ENCODE data around the gene ZBTB3.
"Not testable (repeated sequence)": the region's sequence is repeated elsewhere in the genome, so short reads cannot be mapped to it uniquely, and the experiment has no call there.

ZBTB3 gene

DNA sequence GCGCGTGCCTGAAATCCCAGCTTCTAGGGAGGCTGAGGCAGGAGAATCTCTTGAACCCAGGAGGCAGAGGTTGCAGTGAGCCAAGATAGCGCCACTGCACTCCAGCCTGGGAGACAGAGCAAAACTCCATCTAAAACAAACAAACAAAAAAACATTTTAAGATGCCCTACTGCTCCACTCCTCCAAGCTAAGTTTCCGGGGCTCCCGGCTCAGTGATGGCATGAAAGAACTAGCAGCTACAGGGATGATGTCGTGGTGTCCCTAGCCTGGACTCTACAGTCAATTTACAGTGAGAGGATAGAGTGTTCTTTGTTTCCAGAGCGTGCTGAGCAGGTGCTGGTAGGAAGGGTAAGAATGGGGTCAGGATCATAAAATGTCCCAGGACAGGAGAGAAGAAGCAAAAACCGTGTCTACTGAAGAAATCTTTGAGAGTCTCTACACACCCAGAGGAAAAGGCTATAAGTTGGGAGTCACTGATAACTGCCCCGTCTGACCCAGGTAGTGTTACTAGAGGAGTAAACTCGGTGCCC lies 1.2 kb upstream of the ZBTB3 start:
- DNase-seq: no peak

DNA sequence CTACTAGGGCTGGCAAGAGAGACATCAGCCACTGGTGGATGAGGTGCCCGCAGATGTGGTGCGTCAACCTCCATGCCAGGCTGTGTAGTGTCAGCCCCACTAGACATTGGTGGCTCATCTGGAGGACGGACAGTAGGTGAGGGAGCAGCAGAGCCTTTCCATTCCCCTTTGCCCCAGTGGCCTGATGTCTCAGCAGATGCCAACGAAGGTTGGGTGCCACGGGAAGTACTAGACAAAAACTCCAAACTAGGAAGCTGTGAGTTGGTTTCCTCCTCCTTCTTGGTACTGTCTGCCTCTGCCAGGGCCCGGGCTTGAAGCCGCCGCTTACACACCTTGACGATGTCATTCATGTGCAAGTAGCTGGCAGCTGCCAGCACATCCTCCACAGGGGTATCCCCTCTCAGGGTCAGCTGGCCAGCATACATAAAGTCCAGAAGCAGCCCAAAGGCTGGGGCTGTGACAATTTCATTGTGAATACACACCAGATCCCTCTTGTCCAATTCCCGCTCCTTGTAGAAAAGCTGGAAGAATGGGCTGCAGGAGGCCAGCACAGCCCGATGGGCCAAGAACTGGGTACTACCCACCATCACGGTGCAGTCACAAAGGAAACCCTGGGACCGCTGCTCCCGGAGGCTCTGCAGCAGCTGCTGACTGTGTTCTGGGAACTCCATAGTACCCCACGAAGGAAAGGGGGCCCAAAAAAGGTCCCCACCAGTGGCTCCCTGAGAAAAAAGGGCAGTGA lies 795 bp downstream of the ZBTB3 start:
- no peak for DNase-seq

DNA sequence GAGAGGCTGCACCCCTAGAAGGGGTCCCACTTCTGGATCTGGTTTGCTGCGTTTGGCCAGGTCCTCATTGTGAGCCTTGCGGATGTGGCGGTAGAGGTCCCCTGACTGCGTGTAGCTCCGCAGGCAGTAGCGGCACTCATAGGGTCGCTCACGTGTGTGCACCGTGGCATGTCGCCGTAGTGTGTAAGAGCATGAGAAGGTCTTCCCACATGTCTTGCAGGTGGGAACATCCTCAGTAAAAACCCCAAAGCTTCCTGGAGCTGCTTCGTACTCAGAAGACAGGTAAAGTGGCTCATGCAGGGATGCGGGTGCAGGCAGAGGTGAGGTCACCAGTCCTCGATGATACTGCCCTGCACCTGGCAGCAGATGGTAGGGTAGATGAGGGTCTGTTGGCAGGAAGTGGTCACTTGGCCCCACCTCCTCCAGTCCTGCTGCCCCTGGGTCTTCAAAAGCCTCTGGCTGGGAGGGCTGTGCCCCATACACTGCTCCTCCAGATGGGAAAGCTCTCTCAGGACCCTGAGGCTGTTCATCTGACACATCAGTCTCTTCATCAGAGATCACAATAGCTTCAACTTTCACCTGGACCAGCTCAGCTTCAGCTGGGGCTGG lies 1.7 kb downstream of the ZBTB3 start:
- DNase-seq: no peak

DNA sequence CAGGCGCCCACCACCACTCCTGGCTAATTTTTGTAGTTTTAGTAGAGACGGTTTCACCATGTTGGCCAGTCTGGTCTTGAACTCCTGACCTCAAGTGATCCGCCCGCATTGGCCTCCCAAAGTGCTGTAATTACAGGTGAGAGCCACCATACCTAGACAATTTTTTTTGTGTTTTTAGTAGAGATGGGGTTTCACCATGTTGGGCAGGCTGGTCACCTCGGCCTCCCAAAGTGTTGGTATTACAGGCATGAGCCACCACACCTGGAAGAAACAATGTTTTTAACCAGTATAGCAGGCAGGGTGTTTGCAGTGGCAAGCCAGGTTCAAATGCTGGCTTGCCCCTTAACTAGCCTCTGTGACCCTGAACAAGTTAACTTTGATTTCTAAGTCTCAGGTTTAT lies 4.0 kb downstream of the ZBTB3 start:
- not testable (repeated sequence) for DNase-seq

DNA sequence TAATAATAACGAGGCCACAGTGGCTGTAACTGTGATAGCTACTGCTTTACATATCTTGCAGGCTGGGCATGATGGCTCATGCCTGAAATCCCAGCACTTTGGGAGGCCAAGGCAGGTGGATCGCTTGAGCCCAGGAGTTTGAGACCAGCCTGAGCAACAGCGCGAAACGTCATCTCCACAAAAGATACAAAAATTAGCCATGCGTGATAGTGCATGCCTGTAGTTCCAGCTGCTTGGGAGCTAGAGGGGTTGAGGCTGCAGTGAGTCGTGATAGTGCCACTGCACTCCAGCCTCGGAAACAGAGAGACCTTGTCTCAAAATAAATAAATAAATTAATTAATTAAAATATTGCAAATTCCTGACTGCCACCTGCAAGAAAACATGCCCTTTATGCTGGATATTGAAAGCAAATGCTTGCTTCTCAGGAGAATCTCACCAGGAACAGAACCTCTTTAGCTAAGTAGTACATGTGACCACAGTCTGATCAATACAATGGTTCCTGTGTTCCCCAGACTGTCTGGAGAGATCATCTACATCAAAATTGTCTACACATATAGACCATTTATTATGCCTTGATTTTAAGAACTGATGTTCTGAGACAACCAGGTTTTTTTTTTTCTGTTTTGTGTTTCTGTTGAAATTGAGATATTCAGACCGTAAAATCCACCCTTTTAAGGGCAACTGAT lies 6.3 kb downstream of the ZBTB3 start:
- no peak for DNase-seq

DNA sequence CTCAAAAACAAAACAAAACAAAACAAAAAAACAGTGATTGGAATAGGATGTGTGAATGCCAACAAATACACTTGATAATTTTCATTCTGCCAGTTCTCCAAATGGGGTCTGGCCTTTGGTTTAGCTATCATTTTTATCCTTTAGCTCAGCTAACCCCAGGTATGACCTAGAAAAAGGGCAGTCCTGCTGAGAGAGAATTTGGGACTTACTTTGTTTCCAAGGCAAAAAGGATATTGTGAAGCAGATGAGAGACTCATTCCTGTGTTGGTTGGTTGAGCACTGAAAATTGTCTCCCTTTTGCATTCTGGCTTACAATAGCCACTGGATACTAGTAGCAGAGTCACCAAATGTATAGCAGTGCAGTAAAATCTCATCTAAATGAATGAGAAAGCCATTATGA lies 16.8 kb downstream of the ZBTB3 start:
- DNase-seq: no peak

DNA sequence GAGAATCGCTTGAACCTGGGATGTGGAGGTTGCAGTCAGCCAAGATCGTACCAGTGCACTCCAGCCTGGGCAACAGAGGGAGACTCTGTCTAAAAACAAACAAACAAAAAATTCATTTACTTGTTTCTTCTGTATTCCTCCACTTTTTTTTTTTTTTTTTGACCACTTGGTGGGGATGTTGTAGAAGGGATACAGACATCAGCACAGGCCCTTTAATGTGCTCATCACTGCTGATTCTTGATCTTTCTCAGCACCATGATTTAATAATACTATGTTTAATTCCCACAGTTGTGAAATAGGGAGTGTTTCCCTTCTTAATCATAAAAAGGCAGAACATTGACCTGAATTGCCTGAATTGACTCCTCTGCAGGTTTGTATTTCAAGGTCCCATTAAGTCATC lies 21.1 kb downstream of the ZBTB3 start:
- DNase-seq: no peak

DNA sequence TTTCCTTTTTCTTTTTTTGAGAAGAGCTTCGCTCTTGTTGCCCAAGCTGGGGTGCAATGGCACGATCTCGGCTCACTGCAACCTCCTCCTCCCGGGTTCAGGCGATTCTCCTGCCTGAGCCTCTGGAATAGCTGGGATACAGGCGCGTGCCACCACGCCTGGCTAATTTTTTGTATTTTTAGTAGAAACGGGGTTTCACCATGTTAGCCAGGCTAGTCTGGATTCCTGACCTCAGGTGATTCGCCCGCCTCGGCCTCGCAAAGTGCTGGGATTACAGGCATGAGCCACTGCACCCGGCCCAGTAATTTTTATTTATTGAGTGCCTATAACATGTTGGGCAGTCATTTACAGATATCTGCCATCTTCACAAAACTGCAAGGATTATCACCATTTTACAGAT lies 23.9 kb downstream of the ZBTB3 start:
- not testable (repeated sequence) for DNase-seq

DNA sequence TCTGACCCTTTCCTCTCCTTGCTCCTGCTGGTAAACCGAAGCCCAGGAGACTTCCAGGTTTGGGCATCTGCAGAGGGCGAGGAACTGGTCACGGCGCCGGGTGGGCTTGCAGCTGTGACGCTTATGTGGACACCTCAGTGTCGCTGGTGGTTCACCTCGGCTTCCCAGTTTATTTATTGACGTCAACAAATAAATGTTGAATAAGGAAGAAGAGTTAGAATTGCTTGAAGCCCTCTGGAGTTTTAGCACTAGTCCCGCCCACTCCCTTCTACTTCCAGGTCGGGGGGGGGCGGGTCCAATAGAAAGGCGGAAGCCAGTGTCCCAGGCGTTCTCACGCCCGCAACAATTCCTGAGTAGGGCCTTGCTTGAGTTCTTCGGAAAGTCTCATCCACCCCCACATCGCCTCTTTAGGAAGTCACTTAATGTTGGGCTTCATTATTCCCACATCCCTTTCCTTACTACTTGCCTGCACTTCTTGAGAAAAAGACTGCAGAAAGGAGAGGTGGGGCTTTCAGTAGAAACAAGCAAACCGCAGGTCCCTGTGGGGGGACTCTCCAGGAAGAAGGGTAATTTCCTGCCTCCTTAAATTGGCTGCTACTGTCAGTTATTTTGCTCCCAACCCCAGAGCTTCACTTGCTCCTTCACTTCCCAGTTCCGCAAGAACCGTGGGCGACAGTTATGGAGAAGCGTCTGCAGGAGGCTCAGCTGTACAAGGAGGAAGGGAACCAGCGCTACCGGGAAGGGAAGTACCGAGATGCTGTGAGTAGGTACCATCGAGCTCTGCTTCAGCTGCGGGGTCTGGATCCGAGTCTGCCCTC lies 25.6 kb downstream of the ZBTB3 start, which contains the start of gene TTC9C:
Gene TTC9C, plus strand, starts transcription at position 316 of the 818 bp plus-strand sequence. Its CDS starts 363 bp downstream, at position 679.
- peak; percentile 90 for DNase-seq

DNA sequence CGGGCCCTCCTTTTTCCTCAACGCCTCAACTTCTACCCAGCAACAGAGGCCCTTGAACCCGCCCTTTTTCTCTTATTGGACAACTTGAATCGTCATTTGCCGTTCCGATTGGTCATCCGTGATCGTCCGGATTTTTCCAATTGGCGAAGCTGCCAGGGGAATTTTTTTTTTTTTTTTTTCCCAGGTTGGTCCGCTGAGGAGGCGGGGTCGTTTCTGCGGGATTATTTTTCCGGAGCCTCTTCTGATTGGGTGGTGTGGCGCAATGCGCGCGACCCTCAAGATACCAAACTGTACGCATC lies 26.1 kb downstream of the ZBTB3 start:
- DNase-seq: peak; percentile 88

DNA sequence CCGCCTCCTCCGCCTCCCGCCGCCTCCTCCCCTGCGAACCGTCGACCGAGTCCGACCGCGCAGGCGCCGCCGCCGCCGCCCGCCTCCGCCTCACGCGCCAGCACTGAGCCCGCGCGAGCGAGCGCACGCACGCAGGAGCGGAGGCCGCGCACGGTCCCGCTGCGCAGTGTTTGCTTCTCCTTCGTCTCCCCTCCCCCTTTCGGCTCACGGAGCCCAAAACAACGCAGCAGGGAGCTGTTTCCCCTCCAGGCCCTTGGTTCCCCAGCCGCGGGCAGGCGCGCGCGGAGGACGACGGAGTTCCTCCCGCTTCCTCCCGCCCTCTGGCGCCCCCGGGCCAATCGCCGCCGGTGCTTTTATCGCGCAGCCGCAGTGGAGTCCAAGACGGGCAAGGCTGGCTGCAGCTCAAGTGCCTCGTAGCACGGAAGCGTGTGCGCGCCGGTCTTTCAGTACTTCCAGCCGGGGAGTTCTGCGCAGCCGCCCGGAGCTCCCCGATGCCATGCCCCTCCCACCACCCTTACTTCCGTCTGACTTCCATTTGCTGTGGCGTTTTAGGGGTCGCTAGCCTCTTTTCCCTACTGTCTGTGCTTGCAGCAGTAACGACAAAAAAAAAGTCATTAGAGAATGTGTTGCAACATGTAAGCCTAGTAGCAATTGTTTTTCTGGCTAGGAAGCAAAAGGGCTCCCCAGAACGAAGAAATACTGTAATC lies 26.6 kb downstream of the ZBTB3 start, which contains the start of gene HNRNPUL2:
Gene HNRNPUL2, minus strand, starts transcription at position 293 of the 707 bp plus-strand sequence. CDS start 301 bp downstream, outside the sequence.
- peak; percentile 98 for DNase-seq

DNA sequence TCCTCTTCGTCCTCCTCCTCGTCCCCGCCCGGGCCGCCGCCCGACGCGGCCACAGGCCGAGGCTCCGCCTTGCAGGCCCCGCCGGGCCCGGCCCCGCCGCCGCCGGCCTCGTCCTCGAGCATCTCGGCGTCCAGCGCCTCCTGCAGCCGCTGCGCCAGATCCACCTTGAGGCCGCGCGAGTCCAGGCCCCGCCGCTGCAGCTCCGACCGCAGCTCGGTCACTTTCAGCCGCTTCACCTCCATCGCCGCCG lies 27.1 kb downstream of the ZBTB3 start:
- no peak for DNase-seq

DNA sequence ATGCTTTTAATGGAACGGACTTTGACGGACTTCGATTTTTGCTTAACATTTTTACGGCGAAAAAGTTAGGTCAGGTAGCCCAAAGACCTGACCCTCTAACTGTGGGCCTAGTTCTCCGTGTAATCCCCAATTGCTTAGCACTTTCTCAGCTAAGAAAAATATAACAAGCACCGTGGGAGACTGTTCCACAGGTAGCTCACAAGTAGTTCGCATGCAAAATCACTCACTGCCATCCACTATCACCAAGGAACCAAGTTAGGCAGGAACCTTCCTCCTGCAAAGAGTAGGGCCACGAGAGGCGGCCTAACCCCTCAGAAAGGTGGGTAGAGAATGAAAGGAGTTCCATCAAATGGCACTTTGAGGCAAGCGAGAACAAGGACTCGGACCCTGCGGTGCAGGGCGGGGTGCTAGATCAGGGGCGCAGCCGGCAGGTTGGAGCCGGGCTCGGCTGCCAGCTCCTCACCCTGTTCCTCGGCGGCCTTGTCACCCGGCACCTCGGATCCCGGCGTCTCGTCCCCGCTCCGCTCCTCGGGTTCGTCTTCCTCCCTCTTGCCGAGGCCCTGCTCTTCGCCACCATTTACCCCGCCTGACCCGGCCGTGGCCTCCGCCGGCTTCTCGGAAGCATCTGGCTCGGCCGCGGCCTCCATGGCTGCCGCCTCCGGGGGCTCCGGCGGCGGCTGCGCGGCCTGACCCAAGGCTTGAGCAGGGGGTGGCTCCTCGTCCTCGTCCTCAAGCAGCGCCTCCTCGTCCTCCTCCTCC lies 27.6 kb downstream of the ZBTB3 start:
- no peak for DNase-seq

DNA sequence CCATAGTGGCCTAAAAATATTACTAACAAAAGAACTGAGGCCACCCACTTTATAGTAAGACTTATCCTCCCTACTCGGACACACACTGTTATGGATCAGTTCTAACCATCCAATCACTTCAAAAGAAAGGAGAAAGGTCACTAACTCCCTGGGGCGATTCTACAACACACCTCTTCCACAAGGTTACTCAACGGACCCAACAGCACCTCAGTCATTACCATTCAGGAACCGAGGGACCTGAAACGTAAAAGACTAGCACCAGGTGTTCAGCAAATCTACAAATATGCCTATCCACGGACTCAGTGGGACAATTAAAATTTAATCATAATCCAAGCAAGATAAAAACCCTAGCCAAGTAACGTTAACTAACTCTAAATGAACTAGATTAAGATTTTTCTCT lies 28.3 kb downstream of the ZBTB3 start:
- DNase-seq: no peak

DNA sequence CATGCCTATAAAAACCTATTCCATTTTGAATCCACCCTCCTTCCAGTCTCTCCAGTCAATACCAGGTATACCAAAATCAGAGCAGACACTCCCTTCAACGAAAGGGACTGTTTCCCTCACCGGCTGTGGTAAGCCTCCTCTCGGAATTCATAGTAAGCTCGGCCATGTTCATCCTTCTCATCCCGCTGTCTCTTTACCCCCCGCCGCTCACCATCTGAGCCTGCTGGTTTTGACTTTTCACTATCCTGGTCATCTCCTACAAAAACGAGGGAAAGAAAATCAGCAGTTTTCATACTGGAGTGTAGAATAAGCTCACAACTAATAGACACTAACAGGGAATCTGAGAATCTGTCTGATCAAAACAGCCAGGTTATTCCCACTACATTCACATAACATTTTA lies 29.8 kb downstream of the ZBTB3 start:
- no peak for DNase-seq

DNA sequence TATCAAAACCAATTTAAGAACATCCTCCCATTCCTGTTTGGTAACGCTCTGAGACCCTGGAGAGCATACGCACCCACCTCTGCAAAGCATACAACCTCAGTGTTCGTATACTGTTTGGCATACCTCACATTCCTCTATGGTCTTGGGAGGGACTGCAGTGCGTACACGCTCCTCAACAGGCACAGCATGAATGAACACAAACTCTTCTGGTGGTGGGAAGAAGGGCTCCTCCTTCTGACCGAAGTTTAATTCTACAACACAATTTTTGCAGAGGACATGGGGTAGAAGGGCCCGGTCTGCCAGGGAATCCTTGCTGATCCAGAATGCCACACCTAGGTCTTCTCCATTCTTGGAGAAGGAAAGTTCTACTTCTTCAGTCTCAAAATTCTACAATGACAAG lies 32.0 kb downstream of the ZBTB3 start:
- no peak for DNase-seq

DNA sequence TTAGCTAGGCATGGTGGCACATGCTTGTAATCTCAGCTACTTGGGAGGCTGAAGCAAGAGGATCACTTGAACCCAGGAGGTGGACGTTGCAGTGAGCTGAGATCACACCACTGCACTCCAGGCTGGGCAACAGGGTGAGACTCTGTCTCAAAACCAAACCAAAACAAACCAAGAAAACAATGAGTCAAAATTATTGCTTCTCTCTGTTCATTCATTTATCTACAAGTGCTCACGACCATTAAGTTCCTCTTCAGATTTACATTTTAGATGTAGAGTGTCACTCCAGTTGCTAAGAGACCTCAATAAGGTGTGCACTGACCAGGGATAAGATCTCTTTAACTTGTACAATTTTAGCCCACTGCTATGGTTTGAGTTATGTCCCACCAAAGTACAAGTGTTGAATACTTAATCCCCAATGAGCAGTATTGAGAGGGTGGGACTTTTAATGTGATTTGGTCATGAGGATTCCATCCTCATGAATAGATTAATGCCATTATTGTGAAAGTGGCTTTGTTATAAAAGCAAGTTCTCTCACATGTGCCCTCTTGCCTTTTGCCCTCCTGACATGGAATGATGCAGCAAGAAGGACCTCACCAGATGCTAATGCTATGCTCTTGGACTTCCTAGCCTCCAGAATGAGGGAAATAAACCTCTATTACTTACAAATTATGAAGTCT lies 34.5 kb downstream of the ZBTB3 start:
- no peak for DNase-seq

DNA sequence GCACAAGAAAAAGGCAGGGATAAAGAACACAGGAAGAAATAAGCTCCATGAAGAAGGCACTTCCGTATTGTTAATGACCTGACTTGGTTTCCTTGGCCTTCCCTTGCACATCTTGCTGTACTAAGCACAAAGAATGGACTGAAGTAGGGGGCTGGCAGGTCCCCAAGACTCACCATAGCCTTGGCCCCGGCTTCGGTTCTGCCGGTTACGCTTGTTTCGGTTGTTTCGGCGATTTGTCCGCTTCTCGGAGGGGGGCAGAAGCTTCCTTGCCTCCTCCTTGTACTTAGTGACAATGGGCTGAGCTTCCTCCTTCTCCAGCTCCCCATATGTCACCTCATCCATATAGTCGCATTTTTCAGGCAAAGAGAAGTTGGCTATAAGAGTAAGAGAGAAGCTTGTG lies 37.1 kb downstream of the ZBTB3 start:
- DNase-seq: no peak

DNA sequence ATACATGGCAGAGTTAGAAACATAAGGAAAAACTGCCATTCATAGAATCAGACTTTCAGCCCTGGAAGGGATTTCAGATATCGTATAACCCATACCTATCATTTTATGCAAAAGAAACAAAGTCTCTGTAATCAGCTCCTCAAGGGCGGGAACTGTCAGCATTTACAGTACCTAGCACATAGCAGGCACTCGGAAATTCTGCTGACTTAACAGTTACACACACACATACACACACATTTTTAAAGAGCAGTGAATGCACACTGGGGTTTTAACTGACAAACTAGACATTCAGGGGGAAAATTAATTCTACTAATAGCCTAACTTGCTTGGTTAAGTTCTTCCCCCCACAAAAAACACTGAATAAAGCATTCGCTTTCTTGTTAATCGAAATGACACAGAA lies 37.8 kb downstream of the ZBTB3 start:
- DNase-seq: no peak

DNA sequence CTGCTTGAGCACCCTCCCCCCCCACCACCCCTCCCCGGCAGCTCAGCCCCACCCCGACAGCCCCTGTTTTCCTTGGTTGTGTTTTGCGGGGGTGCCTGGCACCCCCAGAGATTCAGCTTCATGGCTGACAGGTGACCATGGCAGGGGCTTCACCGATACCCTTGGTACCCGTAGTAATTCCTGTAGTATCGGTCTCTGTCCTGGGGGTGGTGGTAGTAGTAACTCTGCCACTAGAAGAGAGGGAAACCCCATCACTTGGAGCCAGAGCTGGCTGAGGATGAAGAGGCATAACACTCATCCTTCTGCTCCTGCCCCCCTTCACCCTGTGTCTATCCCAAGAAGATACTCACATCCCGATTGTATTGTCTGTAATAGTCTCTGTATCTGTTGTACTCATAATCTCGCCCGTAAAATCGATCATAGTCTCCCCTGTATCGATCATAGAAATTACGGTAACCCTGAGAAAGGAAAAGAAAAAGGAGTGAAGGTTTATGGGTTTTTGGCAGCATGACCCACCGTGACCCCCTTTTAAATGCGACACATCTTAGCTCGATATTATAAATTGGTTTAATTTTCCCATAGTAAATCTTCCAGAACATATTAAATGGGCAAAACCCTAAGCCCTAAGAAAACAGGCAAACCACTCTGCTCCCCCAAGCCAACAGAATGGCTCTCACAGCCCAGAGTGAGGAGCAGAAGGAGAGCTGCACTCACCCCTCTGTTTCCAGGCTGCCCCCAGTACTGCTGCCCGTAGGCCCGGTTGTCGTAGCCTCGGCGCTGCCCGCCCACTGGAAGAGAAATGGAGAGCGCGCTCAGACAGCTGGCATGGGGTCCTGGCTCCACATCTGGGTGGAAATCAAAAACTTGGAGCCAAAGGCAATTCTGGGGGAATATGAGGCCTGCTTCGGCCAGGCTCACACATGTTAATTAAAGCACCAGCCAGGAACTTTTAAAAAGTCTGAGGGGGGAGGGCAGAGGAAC lies 38.5 kb downstream of the ZBTB3 start:
- DNase-seq: no peak
